Vagina (tissue), 2 donors: ENCODE measurements around the gene SYTL3. TPM values are rescaled to one million over a fixed set of nuclear protein-coding genes. Genes with fewer than 3 reads are reported as not detected.

Experiments
- DNase-seq, 2 donors: peaks; one replicate each; pipeline ENCODE4 v3.0.0-alpha.2; 2017; ENCODE audit errors: extremely low spot score in 2 of 2
- H3K27ac ChIP-seq: fragments of 200-600 bp; sonication (generic); one replicate; pipeline ENCODE4 v1.5.1; 2019
- H3K27me3 ChIP-seq: fragments of 200-600 bp; sonication (generic); one replicate; pipeline ENCODE4 v1.5.1; 2019
- H3K36me3 ChIP-seq, 2 donors: fragments of 200-600 bp; sonication (generic); one replicate each; pipeline ENCODE4 v1.5.1; 2017 to 2019
- H3K4me1 ChIP-seq: fragments of 200-600 bp; sonication (generic); one replicate; pipeline ENCODE4 v1.5.1; 2019
- H3K4me3 ChIP-seq, 2 donors: fragments of 200-600 bp; sonication (generic); 1 replicate in 1 of 2; 2 replicates in 1 of 2; pipeline ENCODE4 v1.5.1; 2016 to 2019
- H3K9me3 ChIP-seq: fragments of 200-600 bp; sonication (generic); one replicate; pipeline ENCODE4 v1.5.1; 2019
- CTCF ChIP-seq, 3 experiments: fragments of 450-650 bp in 2 of 3; fragments of 200-600 bp in 1 of 3; sonication (generic) in 1 of 3; IDR thresholded peaks; one replicate each; pipeline ENCODE4 v1.5.1; 2017 to 2019; ENCODE audit warnings: antibody characterized with exemption in 3 of 3, mild to moderate bottlenecking in 2 of 3, moderate library complexity in 2 of 3
- POLR2A ChIP-seq, 2 donors: fragments of 450-650 bp; IDR thresholded peaks; one replicate each; pipeline ENCODE4 v1.6.1; 2017; ENCODE audit warnings: antibody characterized with exemption in 2 of 2, mild to moderate bottlenecking in 2 of 2, moderate library complexity in 2 of 2
- POLR2AphosphoS5 ChIP-seq, 2 donors: sonication (generic); formaldehyde crosslinking; IDR thresholded peaks; one replicate each; pipeline ENCODE4 v1.9.0; 2017; ENCODE audit warnings: antibody characterized with exemption in 2 of 2, mild to moderate bottlenecking in 2 of 2, low read depth in 1 of 2; ENCODE audit not compliant: insufficient read depth in 1 of 2
- intact Hi-C: fragments of 100-400 bp; cut with DNase I; formaldehyde crosslinking; loops from one replicate; pipeline ENCODE4 v1.15.1; 2023
- total RNA-seq: library from RNA; depleted of rRNA; stranded (reverse); fragments of >200 nt; gene quantifications from one replicate; pipeline ENCODE4 v1.2.3, GENCODE V29; 2016

The SYTL3 gene
- total RNA-seq, 1 donor from 2014 or later = 10.8 TPM

GRCh38 chr6:158758941-158759479 lies 109.2 kb downstream of the SYTL3 start:
- no peak for DNase-seq

GRCh38 chr6:158759966-158760617 lies 110.2 kb downstream of the SYTL3 start:
- DNase-seq = no peak
- no peak overlapping the region for H3K27ac ChIP-seq
- H3K4me1 ChIP-seq = no peaks in the 10 kb centered on the region
- H3K4me3 ChIP-seq = no peak overlapping the region
- H3K36me3 ChIP-seq = peaks cover 0 to 19% of the 10 kb centered on the region in 2 donors
- intact Hi-C loops = no loop called here
- TF ChIP-seq POLR2A (IDR thresholded peaks at IDR 0.05) (no peak), POLR2AphosphoS5 (IDR thresholded peaks at IDR 0.05; ENCODE audit: insufficient read depth in 1 of 2, low read depth in 1 of 2) (no peak), CTCF (IDR thresholded peaks at IDR 0.05) (no peak)
- H3K27me3 ChIP-seq = no peaks in the 10 kb centered on the region
- H3K9me3 ChIP-seq = no peaks in the 10 kb centered on the region

More at GRCh38 chr6:158758941-158759479, 109.2 kb downstream of the SYTL3 start:
- no peak for TF ChIP-seq POLR2A (IDR thresholded peaks at IDR 0.05)
- TF ChIP-seq POLR2AphosphoS5 (IDR thresholded peaks at IDR 0.05; ENCODE audit: insufficient read depth in 1 of 2, low read depth in 1 of 2) = no peak
- no peak for TF ChIP-seq CTCF (IDR thresholded peaks at IDR 0.05)
- Histone ChIP-seq H3K36me3 (peaks cover 0 to 10% of the 10 kb centered on the region in 2 donors), H3K9me3 (no peaks in the 10 kb centered on the region), H3K27me3 (no peaks in the 10 kb centered on the region), H3K4me3 (no peak overlapping the region), H3K4me1 (no peaks in the 10 kb centered on the region), H3K27ac (no peak overlapping the region)
- intact Hi-C loops = no loop called here

- H3K36me3 ChIP-seq = peaks cover 0 to 25% of the 10 kb centered on the region in 2 donors
- TF ChIP-seq CTCF (IDR thresholded peaks at IDR 0.05) (no peak), POLR2AphosphoS5 (IDR thresholded peaks at IDR 0.05; ENCODE audit: insufficient read depth in 1 of 2, low read depth in 1 of 2) (no peak), POLR2A (IDR thresholded peaks at IDR 0.05) (no peak)
- H3K27me3 ChIP-seq = no peaks in the 10 kb centered on the region
- no peak overlapping the region for H3K4me3 ChIP-seq
- H3K4me1 ChIP-seq = no peaks in the 10 kb centered on the region
- intact Hi-C loops = no loop called here
- H3K9me3 ChIP-seq = no peaks in the 10 kb centered on the region
- no peak overlapping the region for H3K27ac ChIP-seq
- no peak for DNase-seq
Observed at GRCh38 chr6:158760618-158761250, 110.9 kb downstream of the SYTL3 start.

GRCh38 chr6:158761746-158762145 lies 111.9 kb downstream of the SYTL3 start:
- Histone ChIP-seq H3K27me3 (no peaks in the 10 kb centered on the region), H3K27ac (no peak overlapping the region), H3K9me3 (no peaks in the 10 kb centered on the region), H3K4me3 (no peak overlapping the region), H3K4me1 (no peaks in the 10 kb centered on the region), H3K36me3 (peaks cover 0 to 34% of the 10 kb centered on the region in 2 donors)
- TF ChIP-seq POLR2A (IDR thresholded peaks at IDR 0.05) (no peak), CTCF (IDR thresholded peaks at IDR 0.05) (no peak), POLR2AphosphoS5 (IDR thresholded peaks at IDR 0.05; ENCODE audit: insufficient read depth in 1 of 2, low read depth in 1 of 2) (no peak)
- no peak for DNase-seq
- intact Hi-C loops = no loop called here
